ENCODE data around the gene SIPA1L3. TPM values are rescaled to one million over a fixed set of nuclear protein-coding genes. Genes with fewer than 3 reads are reported as not detected.

Gene SIPA1L3
- total and polyA plus RNA-seq, 10 of the 15 experiments (the other 5 are each of a cell fraction or from before 2014, with no cell fraction given) = 0.24 to 66.2 (median 19.1) TPM

- H3K4me1 ChIP-seq (ENCODE audit: control insufficient read depth, insufficient read depth, low read length) = peaks cover 66% of the 10 kb centered on the region
- H3K9me3 ChIP-seq (replicated peaks; ENCODE audit: control insufficient read depth, insufficient read depth, low read length) = no peaks in the 10 kb centered on the region; the same call in 2 of the 3 replicates
- ATAC-seq = peak; percentile 7; the same call in 1 of the 3 replicates
- ChIA-PET CTCF (interaction anchor here (0.9 to 2.3 kb wide), 4 partner anchors 10 to 122 kb away, joined by 3 to 8 read pairs (median 4); no protein-coding TSS in a partner anchor), POLR2A (interaction anchor here (1.0 to 4.3 kb wide), 7 partner anchors 9 to 122 kb away, joined by 3 to 46 read pairs (median 3); no protein-coding TSS in a partner anchor), RAD21 (ENCODE audit: unreplicated experiment) (interaction anchor here (0.6 to 3.8 kb wide), 6 partner anchors 8 to 119 kb away, joined by 3 to 27 read pairs (median 12); partner anchors contain the start of genes SIPA1L3 and WDR87), SMC1A (ENCODE audit: uncharacterized antibody, unreplicated experiment) (interaction anchor here (1.0 to 8.0 kb wide), 8 partner anchors 8 to 78 kb away, joined by 3 to 57 read pairs (median 11); partner anchors contain the start of genes SIPA1L3 and WDR87)
- TF ChIP-seq NFIC (IDR thresholded peaks at IDR 0.05; ENCODE audit: low read depth, low read length) = no peak
- TF ChIP-seq KAT2A (conservative IDR thresholded peaks at IDR 0.05; ENCODE audit: control insufficient read depth, low read depth, low read length) = no peak
- TF ChIP-seq PKNOX1 (IDR thresholded peaks at IDR 0.05) = peak; percentile 80
- peak overlapping the region; percentile 93 for H3K27ac ChIP-seq (ENCODE audit: control insufficient read depth, insufficient read depth)
- H3K36me3 ChIP-seq (ENCODE audit: control insufficient read depth in 2 of 2, insufficient read depth in 2 of 2, low read length in 1 of 2) = peaks cover 4 to 6% of the 10 kb centered on the region in 2 experiments
- WGBS (ENCODE audit: insufficient coverage, insufficient replicate concordance, low lambda C conversion rate, missing lambda C conversion rate) = 64% methylated on average over 5 of the region's 5 CpGs
- peaks cover 86% of the 10 kb centered on the region for H3K79me2 ChIP-seq (ENCODE audit: control insufficient read depth, insufficient read depth, low read length)
- no peaks in the 10 kb centered on the region for H3K27me3 ChIP-seq (replicated peaks in 1 of 2; ENCODE audit: control insufficient read depth in 2 of 2, insufficient read depth in 2 of 2, low read length in 1 of 2)
- DNase-seq (ENCODE audit: low read depth, low spot score) = no peak
- no peaks in the 10 kb centered on the region for H4K20me1 ChIP-seq (ENCODE audit: control insufficient read depth, insufficient read depth)
- peak overlapping the region; percentile 53; the same call in 1 of the 2 replicates for H3K4me3 ChIP-seq
- peak overlapping the region; percentile 97 for H3K4me2 ChIP-seq (ENCODE audit: control insufficient read depth, insufficient read depth)
- peak overlapping the region; percentile 45 for H3K9ac ChIP-seq (ENCODE audit: control insufficient read depth, insufficient read depth, low read length)
- intact Hi-C loops (cut with micrococcal nuclease; ENCODE audit: unreplicated experiment) = loop anchor here (5.0 kb wide), 1 partner anchor 51 kb away; no protein-coding TSS in a partner anchor
- no peak overlapping the region for H2AFZ ChIP-seq (ENCODE audit: control insufficient read depth, low read depth, low read length)
- FAIRE-seq = no peak
- BruUV-seq (replicated peaks) = no TSS peak
- in situ Hi-C loops (cut with MboI) = no loop called here
Measured at GRCh38 chr19:37926711-37927110, 19.7 kb downstream of the SIPA1L3 start.

Measured in GM12878 (cell line).